HCT116 (cell line): ENCODE results near the gene PDGFA. TPM values are rescaled to one million over a fixed set of nuclear protein-coding genes. Genes with fewer than 3 reads are reported as not detected.
A peak's percentile ranks its signal among the peaks of the same experiment; 100 is the strongest.

ENCODE experiments used
- ATAC-seq: fragments of 200-7000 bp; cut with Tn5 transposase; 2 replicates; pipeline ENCODE4 v1.9.1; 2020; ENCODE audit warnings: mild to moderate bottlenecking, moderate library complexity
- BruUV-seq: library from RNA; stranded (reverse); fragments of 400-500 nt; replicated peaks from 2 replicates; lab custom pipeline; 2021; lab: Mats Ljungman, UMichigan
- CTCF ChIA-PET: fragments of 300-600 bp; sonication (Branson Sonifier 250); formaldehyde crosslinking; loops from one replicate; lab custom pipeline; 2021; ENCODE audit warnings: antibody characterized with exemption; lab: Charles Lee
- POLR2A ChIA-PET: fragments of 300-600, 350-600 bp; sonication (Branson Sonifier 250); formaldehyde crosslinking; loops from one replicate; lab custom pipeline; 2021; ENCODE audit warnings: antibody characterized with exemption; lab: Charles Lee
- RAD21 ChIA-PET, 2 experiments: fragments of 300-600 bp; sonication (Branson Sonifier 250); formaldehyde crosslinking; loops; one replicate each; lab custom pipeline; 2023; ENCODE audit warnings: low total read pairs in 2 of 2; ENCODE audit not compliant: uncharacterized antibody in 2 of 2, unreplicated experiment in 2 of 2, low non-redundant PET in 1 of 2; lab: Charles Lee
- DNase-seq: peaks from one replicate; pipeline ENCODE4 v3.0.0-alpha.2; 2010; ENCODE audit warnings: low read depth, low spot score
- H2AFZ ChIP-seq: fragments of 200-600 bp; shearing (Covaris generic), sonication (generic); 2 replicates; pipeline ENCODE4 v1.6.1; 2017; ENCODE audit warnings: low read depth, mixed run types, mixed read lengths, antibody characterized with exemption, low read length; ENCODE audit not compliant: poor library complexity, severe bottlenecking
- H3K27ac ChIP-seq: 2 replicates; pipeline ENCODE4 v1.5.1; 2012; ENCODE audit warnings: low read depth, low read length
- H3K27me3 ChIP-seq: fragments of 200-600 bp; sonication (generic); 2 replicates; pipeline ENCODE4 v1.6.1; 2016; ENCODE audit warnings: mixed run types, low read length, mixed read lengths; ENCODE audit not compliant: insufficient read depth
- H3K36me3 ChIP-seq, 2 experiments: fragments of 200-500 bp in 1 of 2; fragments of 200-600 bp in 1 of 2; sonication (Bioruptor generic) in 1 of 2; sonication (generic) in 1 of 2; 2 replicates each; pipeline versions ENCODE4 v1.5.1 to v1.6.1; 2014 to 2016; ENCODE audit warnings: low read length in 2 of 2, inconsistent platforms in 1 of 2, mixed read lengths in 1 of 2, mixed run types in 1 of 2; ENCODE audit not compliant: insufficient read depth in 2 of 2, control insufficient read depth in 1 of 2
- H3K4me1 ChIP-seq, 2 experiments: fragments of 200-600 bp in 1 of 2; sonication (generic) in 1 of 2; 2 replicates each; pipeline versions ENCODE4 v1.5.1 to v1.6.1; 2012 to 2017; ENCODE audit warnings: low read length in 2 of 2, inconsistent platforms in 1 of 2, mild to moderate bottlenecking in 1 of 2, mixed read lengths in 1 of 2, mixed run types in 1 of 2, moderate library complexity in 1 of 2; ENCODE audit not compliant: insufficient read depth in 2 of 2, control insufficient read depth in 1 of 2
- H3K4me2 ChIP-seq: fragments of 200-600 bp; sonication (generic); 2 replicates; pipeline ENCODE4 v1.6.1; 2017; ENCODE audit warnings: mixed run types, low read length, mixed read lengths
- H3K4me3 ChIP-seq, 2 experiments: fragments of 200-600 bp in 1 of 2; sonication (generic) in 1 of 2; replicated peaks in 1 of 2; 2 replicates each; pipeline ENCODE4 v1.5.1; 2011 to 2016; ENCODE audit warnings: low read length in 2 of 2, control low read depth in 1 of 2, low read depth in 1 of 2, mild to moderate bottlenecking in 1 of 2, mixed read lengths in 1 of 2, mixed run types in 1 of 2
- H3K79me2 ChIP-seq: fragments of 200-600 bp; sonication (generic); 2 replicates; pipeline ENCODE4 v1.6.1; 2017; ENCODE audit warnings: mild to moderate bottlenecking, mixed run types, low read length, moderate library complexity, mixed read lengths; ENCODE audit not compliant: insufficient read depth
- H3K9ac ChIP-seq: fragments of 200-600 bp; sonication (generic); 2 replicates; pipeline ENCODE4 v1.6.1; 2016; ENCODE audit warnings: low read length, mixed read lengths
- H3K9me2 ChIP-seq: fragments of 200-600 bp; sonication (generic), shearing (Covaris generic); 2 replicates; pipeline ENCODE4 v1.6.1; 2017; ENCODE audit warnings: mixed run types, mild to moderate bottlenecking, moderate library complexity; ENCODE audit not compliant: insufficient read depth
- H3K9me3 ChIP-seq, 2 experiments: fragments of 200-500 bp in 1 of 2; fragments of 200-600 bp in 1 of 2; sonication (Bioruptor generic) in 1 of 2; sonication (generic) in 1 of 2; 2 replicates each; pipeline ENCODE4 v1.6.1; 2014 to 2017; ENCODE audit warnings: low read length in 2 of 2, mixed read lengths in 2 of 2, inconsistent platforms in 1 of 2, low read depth in 1 of 2, mild to moderate bottlenecking in 1 of 2, mixed run types in 1 of 2, moderate library complexity in 1 of 2; ENCODE audit not compliant: control insufficient read depth in 1 of 2, insufficient read depth in 1 of 2
- H4K20me1 ChIP-seq: fragments of 200-600 bp; sonication (generic), shearing (Covaris generic); 2 replicates; pipeline ENCODE4 v1.6.1; 2017; ENCODE audit warnings: mixed run types, mild to moderate bottlenecking, moderate library complexity; ENCODE audit not compliant: insufficient read depth
- ATF3 ChIP-seq: IDR thresholded peaks from 2 replicates; pipeline ENCODE4 v1.6.1; 2012
- CBX3 ChIP-seq: IDR thresholded peaks from 2 replicates; pipeline ENCODE4 v1.6.1; 2012; ENCODE audit warnings: low read depth
- CEBPB ChIP-seq: IDR thresholded peaks from 2 replicates; pipeline ENCODE4 v1.6.1; 2012; ENCODE audit warnings: low read depth
- CTCF ChIP-seq, 3 experiments: fragments of 200-600 bp in 1 of 3; sonication (generic) in 1 of 3; IDR thresholded peaks in 2 of 3; conservative IDR thresholded peaks in 1 of 3; 2 replicates each; pipeline ENCODE4 v1.5.1; 2012 to 2017; ENCODE audit warnings: low read depth in 2 of 3, low read length in 2 of 3, antibody characterized with exemption in 1 of 3, borderline replicate concordance in 1 of 3, control low read depth in 1 of 3, mild to moderate bottlenecking in 1 of 3, mixed read lengths in 1 of 3, mixed run types in 1 of 3, moderate library complexity in 1 of 3; ENCODE audit not compliant: insufficient read depth in 1 of 3
- EGR1 ChIP-seq: IDR thresholded peaks from 2 replicates; pipeline ENCODE4 v1.6.1; 2012; ENCODE audit warnings: low read depth
- ELF1 ChIP-seq: IDR thresholded peaks from 2 replicates; pipeline ENCODE4 v1.6.1; 2012; ENCODE audit warnings: low read depth, borderline replicate concordance
- EZH2 ChIP-seq: fragments of 200-600 bp; sonication (generic); IDR thresholded peaks from 2 replicates; pipeline ENCODE4 v1.6.1; 2017; ENCODE audit warnings: antibody characterized with exemption, mixed run types
- EZH2phosphoT487 ChIP-seq: fragments of 200-600 bp; IDR thresholded peaks from 2 replicates; pipeline ENCODE4 v1.6.1; 2018; ENCODE audit warnings: antibody characterized with exemption, borderline replicate concordance
- JUND ChIP-seq: IDR thresholded peaks from 2 replicates; pipeline ENCODE4 v1.6.1; 2012
- POLR2A ChIP-seq: IDR thresholded peaks from 2 replicates; pipeline ENCODE4 v1.7.0; 2011; ENCODE audit warnings: borderline replicate concordance; ENCODE audit not compliant: insufficient read depth, insufficient read length; ENCODE audit errors: extremely low read depth
- POLR2AphosphoS5 ChIP-seq: IDR thresholded peaks from 2 replicates; pipeline ENCODE4 v1.6.1; 2011; ENCODE audit warnings: mild to moderate bottlenecking, low read depth, low read length, moderate library complexity
- RAD21 ChIP-seq: IDR thresholded peaks from 2 replicates; pipeline ENCODE4 v1.6.1; 2012; ENCODE audit warnings: low read depth, mild to moderate bottlenecking
- REST ChIP-seq: IDR thresholded peaks from 2 replicates; pipeline ENCODE4 v1.6.1; 2012; ENCODE audit warnings: low read depth
- SIN3A ChIP-seq: IDR thresholded peaks from 2 replicates; pipeline ENCODE4 v1.6.1; 2012; ENCODE audit warnings: low read depth
- TCF7L2 ChIP-seq: IDR thresholded peaks from 2 replicates; pipeline ENCODE4 v1.7.0; 2011; ENCODE audit warnings: borderline replicate concordance, inconsistent platforms; ENCODE audit not compliant: insufficient read depth, insufficient read length; ENCODE audit errors: extremely low read depth
- YY1 ChIP-seq: IDR thresholded peaks from 2 replicates; pipeline ENCODE4 v1.6.1; 2011; ENCODE audit warnings: low read length, low read depth, moderate library complexity, mild to moderate bottlenecking; ENCODE audit not compliant: insufficient replicate concordance; ENCODE audit errors: extremely low read depth
- ZFX ChIP-seq: fragments of 450-650 bp; IDR thresholded peaks from 2 replicates; pipeline ENCODE4 v1.6.1; 2017
- ZNF274 ChIP-seq: fragments of 200-500 bp; sonication (Bioruptor generic); IDR thresholded peaks from 2 replicates; pipeline ENCODE4 v1.6.1; 2014; ENCODE audit warnings: mild to moderate bottlenecking, low read depth, low read length, inconsistent platforms
- intact Hi-C: fragments of 100-400 bp; cut with micrococcal nuclease; formaldehyde crosslinking; loops from 2 replicates; pipeline ENCODE4 v1.10.0; 2022
- total RNA-seq: library from RNA; stranded (reverse); gene quantifications from one replicate; pipeline ENCODE4 v1.2.1, GENCODE V29; 2021; ENCODE audit not compliant: unreplicated experiment

The PDGFA gene
- total RNA-seq, 1 experiment from 2014 or later: 44.7 TPM

GRCh38 chr7:543501-544337, 24.1 kb upstream of the PDGFA start:
- RAD21 ChIA-PET: no interaction called here
- no peaks in the 10 kb centered on the region for H4K20me1 ChIP-seq
- peak overlapping the region; percentile 45 for H3K9ac ChIP-seq
- no peaks in the 10 kb centered on the region for H3K36me3 ChIP-seq
- intact Hi-C loops: no loop called here
- no peaks in the 10 kb centered on the region for H3K9me2 ChIP-seq
- ATAC-seq: no peak
- no TSS peak for BruUV-seq
- POLR2A ChIA-PET: no interaction called here
- no peaks in the 10 kb centered on the region for H3K79me2 ChIP-seq
- H3K27me3 ChIP-seq: no peaks in the 10 kb centered on the region
- peaks cover 25 to 47% of the 10 kb centered on the region in 2 experiments for H3K4me1 ChIP-seq
- no peak overlapping the region for H3K4me3 ChIP-seq
- no peak for DNase-seq
- TF ChIP-seq POLR2A (no peak), EZH2 (no peak), ZNF274 (no peak), CEBPB (no peak), EGR1 (no peak), SIN3A (no peak), ZFX (no peak), JUND (no peak), POLR2AphosphoS5 (no peak), ELF1 (no peak), EZH2phosphoT487 (no peak), RAD21 (no peak), CTCF (IDR thresholded peaks at IDR 0.05 in 2 of 3, conservative IDR thresholded peaks at IDR 0.05 in 1 of 3; ENCODE audit: borderline replicate concordance in 1 of 3, insufficient read depth in 1 of 3, low read depth in 2 of 3, low read length in 2 of 3) (no peak), CBX3 (no peak), YY1 (no peak), REST (no peak), TCF7L2 (no peak), ATF3 (no peak)
- H3K4me2 ChIP-seq: peak overlapping the region; percentile 77
- no peaks in the 10 kb centered on the region for H3K9me3 ChIP-seq
- peak overlapping the region; percentile 30; the same call in 1 of the 2 replicates for H3K27ac ChIP-seq
- no peak overlapping the region for H2AFZ ChIP-seq
- CTCF ChIA-PET: no interaction called here
